ENCODE results near the gene CSTPP1.

Gene CSTPP1

DNA sequence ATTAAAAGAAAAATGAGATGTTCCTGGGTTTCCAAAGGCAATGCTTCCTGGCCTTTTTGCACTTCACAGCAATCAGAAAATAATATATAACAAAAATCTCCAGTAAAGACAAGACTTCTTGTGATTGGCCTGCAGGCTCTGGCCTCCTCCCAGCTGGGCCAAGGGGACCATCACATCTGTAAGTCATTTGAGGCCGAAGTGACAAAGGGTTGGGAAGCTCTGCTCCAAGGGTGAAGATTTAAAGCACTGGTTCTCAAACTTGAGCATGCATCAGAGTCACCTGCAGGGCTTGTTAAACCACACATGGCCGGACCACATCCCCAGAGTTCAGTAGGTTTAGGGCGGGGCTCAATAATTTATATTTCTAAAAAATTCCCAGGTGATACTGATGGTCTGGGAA, 208.0 kb downstream of the CSTPP1 start:
- DNase-seq: no peak

DNA sequence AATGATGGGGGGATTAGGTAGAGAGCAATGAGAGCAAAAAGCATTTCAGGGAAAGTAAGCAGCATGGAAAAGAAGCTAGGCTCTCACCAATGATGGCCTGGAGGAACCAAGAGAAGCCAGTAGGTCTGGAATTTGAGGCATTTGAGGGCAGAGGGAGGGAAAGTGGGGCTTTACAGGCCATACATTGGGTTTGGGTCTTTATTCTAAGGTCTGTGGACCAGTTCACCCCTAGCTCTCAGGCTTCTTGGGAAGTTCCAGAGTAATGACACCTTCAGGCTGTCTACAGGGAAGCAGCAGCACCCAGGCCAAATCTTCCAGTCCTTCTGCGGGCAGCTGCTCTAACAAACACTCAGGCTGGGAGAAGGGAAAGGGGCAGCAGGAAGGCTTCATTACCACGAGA, 210.7 kb downstream of the CSTPP1 start:
- no peak for DNase-seq

DNA sequence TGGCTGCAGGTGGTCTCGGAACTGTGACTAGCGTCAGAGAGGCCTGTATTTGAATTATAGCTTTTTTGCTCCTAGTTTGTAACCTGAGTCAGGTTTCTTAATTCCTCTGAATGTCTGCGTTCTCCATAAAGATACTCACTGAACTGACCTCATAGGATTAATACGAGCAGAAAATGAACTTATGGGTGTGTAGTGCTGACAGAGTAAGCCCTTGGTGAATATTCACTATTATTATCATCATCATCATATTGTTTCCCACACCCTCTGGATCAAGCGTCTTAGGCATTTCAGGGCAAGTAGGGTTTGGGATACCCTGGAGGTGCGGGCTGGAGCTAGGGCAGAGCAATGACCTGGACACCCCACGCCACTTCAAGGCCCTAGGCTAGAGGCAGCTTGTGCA, 211.1 kb downstream of the CSTPP1 start:
- DNase-seq: no peak

DNA sequence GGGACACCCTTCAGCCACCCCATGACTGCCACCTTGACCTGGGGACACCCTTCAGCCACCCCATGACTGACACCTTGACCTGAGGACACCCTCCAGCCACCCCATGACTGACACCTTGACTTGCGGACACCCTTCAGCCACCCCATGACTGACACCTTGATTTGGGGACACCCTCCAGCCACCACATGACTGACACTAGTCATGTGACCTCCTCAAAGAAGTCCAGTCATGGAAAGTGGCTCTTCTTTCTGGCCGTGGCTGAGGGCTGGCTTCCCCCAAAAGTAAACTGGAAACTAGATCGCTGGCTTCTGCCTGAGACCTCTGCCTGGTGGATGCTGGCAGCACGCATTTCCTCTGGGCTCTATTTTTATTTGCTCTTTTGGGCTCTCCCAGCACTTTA, 211.7 kb downstream of the CSTPP1 start:
- DNase-seq: no peak

- no peak for DNase-seq
These were observed 212.5 kb downstream of the CSTPP1 start for GRCh38 chr11:47148903-47149531.

- no peak for DNase-seq
These were observed 213.2 kb downstream of the CSTPP1 start for GRCh38 chr11:47149782-47150181.

DNA sequence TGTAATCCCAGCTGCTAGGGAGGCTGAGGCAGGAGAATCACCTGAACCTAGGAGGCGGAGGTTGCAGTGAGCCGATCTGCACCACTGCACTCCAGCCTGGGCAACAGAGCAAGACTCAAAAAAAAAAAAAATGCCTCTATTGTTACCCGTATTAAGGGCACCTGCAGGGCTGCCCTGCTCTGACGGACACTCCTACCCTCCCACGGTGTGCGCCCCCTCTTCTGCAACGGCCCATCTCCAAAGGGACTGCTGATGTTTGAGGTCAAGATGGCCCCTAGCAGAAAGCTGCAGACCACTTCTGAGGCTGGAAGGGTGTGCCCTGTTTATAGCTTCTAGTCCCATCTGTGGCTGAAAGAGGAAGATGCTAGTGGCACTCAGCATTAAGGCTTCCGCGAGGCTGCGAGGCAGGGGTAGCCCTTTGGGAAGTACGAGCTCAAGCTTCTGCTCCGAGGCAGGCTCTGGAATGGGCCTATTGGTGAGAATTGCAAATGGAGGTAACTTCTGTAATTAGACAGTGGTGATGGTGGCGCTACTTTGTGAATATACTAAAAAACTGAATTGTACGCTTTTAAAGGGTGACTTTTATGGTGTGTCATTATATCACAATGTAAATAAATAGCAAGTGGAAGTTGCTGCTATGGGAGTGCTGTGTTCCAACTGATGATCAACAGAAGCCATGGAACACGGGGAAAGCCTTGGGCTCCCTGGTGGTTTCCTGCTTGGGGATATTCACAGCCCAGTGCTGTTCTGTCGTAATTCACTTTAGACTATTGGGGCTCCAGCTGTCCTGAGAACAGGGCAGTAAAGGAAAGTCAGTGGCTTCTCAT, 215.8 kb downstream of the CSTPP1 start:
- DNase-seq: no peak

DNA sequence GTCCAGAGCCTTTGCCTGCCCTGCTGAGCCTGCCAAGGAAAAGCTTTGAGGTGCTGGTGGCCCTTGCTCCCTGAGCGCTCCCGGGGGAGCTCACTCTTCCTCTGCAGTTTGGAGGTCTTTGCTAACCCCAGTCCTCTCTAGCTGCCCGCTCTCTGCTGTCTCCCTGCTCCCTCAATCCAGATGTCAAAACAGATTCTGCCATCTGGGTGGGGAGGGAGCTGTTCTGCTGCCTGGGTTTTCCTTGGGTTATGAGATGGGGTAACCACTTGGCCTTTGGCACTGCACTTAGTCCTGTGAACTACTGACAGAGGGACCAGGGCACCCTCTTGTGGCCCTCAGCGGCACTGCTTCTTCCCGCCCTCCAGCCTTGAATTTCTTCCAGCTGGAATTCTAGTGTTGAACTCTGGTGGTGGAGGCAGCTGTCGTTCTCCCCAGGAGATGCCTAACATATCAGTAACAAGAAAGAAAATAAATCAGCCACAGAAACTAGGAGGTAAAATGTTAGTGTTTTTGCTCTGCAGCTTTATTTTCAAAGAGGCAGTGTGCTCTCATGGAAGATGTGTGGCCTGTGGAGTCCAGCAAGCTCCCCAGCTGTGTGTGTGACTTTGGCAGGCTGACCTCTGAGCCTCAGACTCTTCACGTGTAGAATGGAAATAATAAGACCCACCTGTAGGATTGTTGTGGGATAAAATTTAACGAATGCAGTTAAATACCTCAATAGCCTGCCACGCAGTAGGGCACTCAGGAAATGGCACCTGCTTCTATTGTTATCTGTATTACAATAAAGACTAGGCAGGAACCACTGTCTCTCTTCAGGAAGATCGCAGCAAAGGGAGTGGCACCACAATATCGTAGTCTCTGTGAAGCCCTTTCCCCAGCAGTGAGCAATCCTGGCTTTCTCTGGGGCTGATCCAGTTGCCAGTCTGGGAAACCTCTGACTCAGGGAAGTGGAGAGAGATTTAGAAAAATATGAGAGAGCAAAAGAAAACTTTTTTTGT, 216.7 kb downstream of the CSTPP1 start:
- peak; percentile 42 to 54 for DNase-seq

- DNase-seq: peak; percentile 19 to 42
These were observed 218.3 kb downstream of the CSTPP1 start for GRCh38 chr11:47154616-47155570.

DNA sequence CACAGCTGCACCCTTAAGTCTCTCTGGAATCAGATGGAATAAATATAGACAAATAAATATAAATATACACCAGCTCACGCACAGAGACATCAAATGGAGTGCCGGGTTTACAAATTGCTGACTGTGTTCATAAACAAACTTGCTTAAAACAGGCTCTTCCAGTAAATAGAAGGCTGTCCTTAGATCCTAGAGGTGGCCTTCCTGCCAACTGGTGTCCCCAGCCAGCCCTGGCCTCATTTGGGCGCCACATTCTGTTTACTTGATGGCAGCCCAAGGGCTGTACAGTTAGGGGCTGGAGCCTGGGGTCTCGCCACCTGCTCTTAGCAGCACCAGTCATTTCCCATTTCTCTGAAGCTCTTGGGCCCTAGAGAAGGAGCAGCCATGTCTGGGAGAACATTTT, 219.3 kb downstream of the CSTPP1 start:
- DNase-seq: no peak

- DNase-seq: no peak
These were observed 219.8 kb downstream of the CSTPP1 start for GRCh38 chr11:47156333-47156732.

- no peak for DNase-seq
These were observed 220.4 kb downstream of the CSTPP1 start for GRCh38 chr11:47156951-47157350.

- DNase-seq: no peak
These were observed 221.2 kb downstream of the CSTPP1 start for GRCh38 chr11:47157805-47158204.

DNA sequence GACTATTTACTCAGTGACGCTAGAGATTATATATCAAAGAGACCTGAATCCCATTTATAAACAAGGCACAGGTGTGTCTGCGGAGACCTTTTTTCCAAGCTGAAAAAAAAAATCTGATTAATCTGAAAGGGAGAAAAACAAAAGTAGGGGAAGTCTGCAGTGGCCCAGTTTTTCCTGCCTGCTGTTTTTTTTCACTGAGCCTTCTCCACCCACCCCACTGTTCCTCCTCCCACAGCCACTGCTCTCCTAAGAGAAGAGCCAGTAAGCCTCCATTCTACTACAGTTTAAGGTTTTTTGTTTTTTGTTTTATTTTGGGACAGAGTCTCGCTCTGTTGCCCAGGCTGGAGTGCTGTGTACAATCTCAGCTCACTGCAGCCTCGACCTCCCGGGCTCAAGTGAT, 221.7 kb downstream of the CSTPP1 start:
- no peak for DNase-seq

DNA sequence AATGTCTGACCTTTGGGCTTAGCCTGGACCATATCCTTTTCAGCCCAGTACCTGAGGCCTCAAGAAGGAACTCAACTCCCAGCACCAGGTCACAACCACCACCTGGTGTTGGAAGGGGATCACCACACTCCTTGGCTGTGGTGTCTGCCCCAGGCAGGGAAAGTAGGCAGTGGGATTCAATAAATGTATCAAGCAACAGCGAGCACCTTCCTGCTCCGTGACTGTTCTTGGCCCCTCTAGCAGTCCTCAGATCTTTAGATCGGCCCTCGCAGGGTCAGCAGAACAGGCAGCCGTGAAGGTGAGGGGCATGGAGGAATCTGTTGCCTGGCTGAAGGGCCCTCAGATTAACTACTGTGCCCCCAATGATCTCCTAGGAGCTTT, 224.2 kb downstream of the CSTPP1 start:
- DNase-seq: no peak

DNA sequence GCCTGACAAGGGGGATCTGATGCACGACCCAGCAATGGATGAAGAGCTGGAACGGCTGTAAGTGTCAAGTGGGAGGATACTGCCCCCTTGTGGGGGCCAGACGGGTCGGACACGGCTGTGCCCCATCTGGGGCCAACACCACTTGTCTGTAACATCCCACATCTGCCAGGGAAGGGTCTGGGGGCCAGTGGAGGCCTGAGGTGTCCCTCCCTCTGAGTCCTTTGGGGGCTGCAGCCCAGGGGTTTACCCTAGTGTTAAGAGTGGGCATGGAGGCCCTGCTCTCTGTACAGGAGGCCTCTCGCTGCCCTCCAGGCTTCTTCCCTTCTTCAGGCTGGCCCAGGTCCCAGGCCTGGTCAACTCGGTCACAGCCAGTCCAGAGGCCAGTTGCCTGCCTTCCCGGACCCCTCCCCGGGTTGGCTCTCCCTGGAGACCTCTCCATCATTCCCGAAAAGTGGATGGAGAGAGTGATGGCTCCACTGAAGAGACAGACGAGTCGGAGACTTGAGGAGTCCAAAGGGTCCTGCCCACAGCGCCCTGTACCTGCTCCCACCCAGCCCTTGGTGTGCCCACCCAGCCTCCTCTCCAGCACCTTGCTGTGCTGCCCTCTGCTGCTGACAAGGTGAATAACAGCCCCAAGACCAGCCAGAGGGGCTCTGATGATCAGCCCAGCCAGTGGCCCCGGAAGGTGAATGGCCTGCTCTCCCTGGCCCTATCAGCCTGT, 224.7 kb downstream of the CSTPP1 start:
- DNase-seq: peak; percentile 56 to 66

DNA sequence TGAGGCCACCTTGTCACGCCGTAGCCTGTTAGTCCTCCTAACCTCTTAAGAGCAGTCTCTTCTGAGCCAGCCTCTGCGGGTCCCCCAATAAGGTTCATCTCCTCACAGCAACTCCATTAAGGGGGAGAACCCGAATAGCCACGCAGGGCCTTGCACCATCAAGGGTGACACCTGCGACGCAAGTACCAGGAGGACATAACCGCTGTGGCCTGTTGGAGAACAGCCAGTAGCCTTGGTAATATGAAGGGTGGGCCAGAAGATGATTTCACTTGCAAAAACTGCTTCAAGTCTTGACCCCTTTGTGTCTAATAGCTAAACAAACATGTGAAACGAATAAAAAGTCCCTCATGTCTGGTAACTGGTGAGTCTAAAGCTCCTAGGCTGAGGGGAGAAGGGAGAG, 225.3 kb downstream of the CSTPP1 start:
- DNase-seq: no peak

DNA sequence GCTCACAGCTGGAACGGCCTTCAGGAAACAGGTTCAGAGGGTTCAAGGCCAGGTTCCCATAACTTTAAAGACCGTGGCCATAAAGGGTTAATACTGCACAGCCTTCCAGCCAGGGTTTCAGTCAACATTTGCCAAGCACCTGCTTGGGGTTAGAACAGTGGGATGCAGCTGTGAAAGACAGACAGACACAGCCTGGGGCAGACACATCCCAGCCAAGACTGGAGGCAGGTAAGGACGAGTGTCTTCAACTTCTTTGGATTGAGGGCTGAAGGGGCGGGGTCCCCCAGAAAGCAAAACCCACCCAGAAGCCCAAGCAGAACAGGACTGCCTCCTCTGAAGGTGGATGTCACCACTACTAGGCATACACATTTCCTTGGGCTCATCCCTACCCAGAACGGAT, 225.9 kb downstream of the CSTPP1 start:
- no peak for DNase-seq

- DNase-seq: no peak
These were observed 226.6 kb downstream of the CSTPP1 start for GRCh38 chr11:47163193-47163592.

DNA sequence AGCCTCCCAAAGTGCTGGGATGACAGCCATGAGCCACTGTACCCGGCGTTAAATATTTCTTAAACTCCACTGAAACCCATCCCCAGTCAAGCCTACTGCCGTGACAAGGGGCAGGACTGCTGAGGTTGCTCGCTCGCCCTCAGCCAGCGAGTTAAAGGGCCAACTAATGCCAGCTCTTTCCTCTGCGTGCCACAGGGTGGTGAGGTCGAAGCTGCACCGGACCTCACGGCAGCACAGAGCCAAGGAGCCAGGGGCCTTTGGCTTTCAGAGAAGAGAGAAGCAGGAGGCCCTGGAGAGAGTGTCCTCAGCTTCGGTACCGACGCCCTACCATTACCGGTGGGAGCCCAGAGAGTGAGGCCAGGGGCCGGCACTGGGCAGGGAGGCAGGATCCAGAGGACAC, 227.3 kb downstream of the CSTPP1 start:
- no peak for DNase-seq

DNA sequence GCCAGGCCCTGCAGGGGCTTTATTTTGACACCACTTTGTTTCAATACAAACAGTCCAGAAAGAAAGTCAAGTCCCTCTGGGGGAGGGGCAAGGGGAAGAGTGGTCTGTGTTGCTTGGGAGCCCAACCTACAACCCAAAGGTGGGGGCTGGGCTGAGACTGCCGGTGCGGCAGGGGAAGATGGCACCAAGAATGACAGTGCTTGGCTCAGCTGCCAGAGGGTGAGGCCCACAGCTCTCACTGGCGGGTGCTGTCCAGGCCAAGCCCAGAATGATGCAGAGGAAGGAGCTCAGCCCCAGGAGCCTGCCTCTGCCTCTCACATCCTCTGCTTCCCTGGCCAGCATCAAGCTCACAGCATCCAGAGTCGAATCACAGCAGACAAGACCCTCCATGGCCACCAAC, 227.8 kb downstream of the CSTPP1 start:
- DNase-seq: no peak
